Liver (tissue), 9 donors: Measurements from ENCODE around the gene TBC1D10B. TPM values are rescaled to one million over a fixed set of nuclear protein-coding genes. Genes with fewer than 3 reads are reported as not detected.
A peak's percentile ranks its signal among the peaks of the same experiment; 100 is the strongest.

ENCODE experiments used
- DNase-seq: peaks from one replicate; pipeline ENCODE4 v3.0.0-alpha.2; 2017; ENCODE audit warnings: low spot score
- H3K27ac ChIP-seq, 2 donors: one replicate each; pipeline ENCODE4 v1.7.0; 2013; ENCODE audit warnings: inconsistent platforms in 2 of 2, low read length in 2 of 2, control low read depth in 1 of 2, low read depth in 1 of 2, mild to moderate bottlenecking in 1 of 2
- H3K27me3 ChIP-seq, 4 donors: one replicate each; pipeline versions ENCODE4 v1.6.1 to v1.7.0; 2013; ENCODE audit warnings: low read length in 3 of 4, inconsistent platforms in 1 of 4, mild to moderate bottlenecking in 1 of 4, moderate library complexity in 1 of 4; ENCODE audit not compliant: control insufficient read depth in 4 of 4, insufficient read depth in 4 of 4
- H3K36me3 ChIP-seq, 4 donors: one replicate each; pipeline versions ENCODE4 v1.6.1 to v1.7.0; 2013; ENCODE audit warnings: low read length in 3 of 4, mild to moderate bottlenecking in 3 of 4, low read depth in 1 of 4, moderate library complexity in 1 of 4; ENCODE audit not compliant: control insufficient read depth in 4 of 4, insufficient read depth in 3 of 4
- H3K4me1 ChIP-seq, 4 donors: one replicate each; pipeline versions ENCODE4 v1.6.1 to v1.7.0; 2013; ENCODE audit warnings: low read length in 3 of 4, mild to moderate bottlenecking in 3 of 4, moderate library complexity in 1 of 4; ENCODE audit not compliant: control insufficient read depth in 4 of 4, insufficient read depth in 4 of 4
- H3K4me3 ChIP-seq, 3 donors: one replicate each; pipeline versions ENCODE4 v1.6.1 to v1.7.0; 2013; ENCODE audit warnings: low read length in 3 of 3, control low read depth in 1 of 3, low read depth in 1 of 3, mild to moderate bottlenecking in 1 of 3
- H3K9ac ChIP-seq, 2 donors: one replicate each; pipeline ENCODE4 v1.7.0; 2013; ENCODE audit warnings: low read length in 2 of 2, mild to moderate bottlenecking in 2 of 2, moderate library complexity in 2 of 2, control low read depth in 1 of 2, low read depth in 1 of 2
- H3K9me3 ChIP-seq, 4 donors: one replicate each; pipeline versions ENCODE4 v1.6.1 to v1.7.0; 2013; ENCODE audit warnings: low read length in 3 of 4; ENCODE audit not compliant: control insufficient read depth in 4 of 4
- EGR1 ChIP-seq, 2 donors: IDR thresholded peaks; 2 replicates each; pipeline ENCODE4 v1.6.1; 2016 to 2018; ENCODE audit warnings: antibody characterized with exemption in 2 of 2, low read depth in 2 of 2
- FOXA1 ChIP-seq: IDR thresholded peaks from 2 replicates; pipeline ENCODE4 v1.6.1; 2016; ENCODE audit warnings: antibody characterized with exemption
- FOXA2 ChIP-seq: IDR thresholded peaks from 2 replicates; pipeline ENCODE4 v1.6.1; 2016; ENCODE audit warnings: antibody characterized with exemption
- GABPA ChIP-seq, 2 donors: IDR thresholded peaks in 1 of 2; conservative IDR thresholded peaks in 1 of 2; 2 replicates each; pipeline ENCODE4 v1.6.1; 2016; ENCODE audit warnings: antibody characterized with exemption in 2 of 2, mild to moderate bottlenecking in 1 of 2, moderate library complexity in 1 of 2
- HNF4A ChIP-seq, 2 donors: conservative IDR thresholded peaks; 2 replicates each; pipeline ENCODE4 v1.6.1; 2016; ENCODE audit warnings: antibody characterized with exemption in 2 of 2, mild to moderate bottlenecking in 2 of 2
- HNF4G ChIP-seq: IDR thresholded peaks from 2 replicates; pipeline ENCODE4 v1.6.1; 2016; ENCODE audit warnings: antibody characterized with exemption
- JUND ChIP-seq, 2 donors: IDR thresholded peaks; 2 replicates each; pipeline ENCODE4 v1.6.1; 2016; ENCODE audit warnings: antibody characterized with exemption in 2 of 2
- NR2F2 ChIP-seq: IDR thresholded peaks from 2 replicates; pipeline ENCODE4 v1.6.1; 2016; ENCODE audit warnings: antibody characterized with exemption
- RAD21 ChIP-seq, 2 donors: IDR thresholded peaks; 2 replicates each; pipeline ENCODE4 v1.6.1; 2016; ENCODE audit warnings: antibody characterized with exemption in 2 of 2, mild to moderate bottlenecking in 2 of 2
- RXRA ChIP-seq, 2 donors: IDR thresholded peaks; 2 replicates each; pipeline ENCODE4 v1.6.1; 2017 to 2018; ENCODE audit warnings: antibody characterized with exemption in 2 of 2, mild to moderate bottlenecking in 1 of 2
- SP1 ChIP-seq: IDR thresholded peaks from 2 replicates; pipeline ENCODE4 v1.6.1; 2018; ENCODE audit warnings: antibody characterized with exemption, mild to moderate bottlenecking
- TAF1 ChIP-seq: conservative IDR thresholded peaks from 2 replicates; pipeline ENCODE4 v1.6.1; 2016; ENCODE audit warnings: antibody characterized with exemption, mild to moderate bottlenecking
- YY1 ChIP-seq: IDR thresholded peaks from 2 replicates; pipeline ENCODE4 v1.6.1; 2016; ENCODE audit warnings: antibody characterized with exemption, mild to moderate bottlenecking
- WGBS: extraction: QIAGEN DNeasy Blood & Tissue Kit; methylation state at CpG from one replicate; pipeline ENCODE4 v1.1.7; 2013; 5-methylcytosine and 5-hydroxymethylcytosine counted together
- polyA plus RNA-seq, 2 donors: library from polyadenylated mRNA; stranded (reverse) in 1 of 2; unstranded in 1 of 2; fragments of 200-250 nt in 1 of 2; fragments of >200 nt in 1 of 2; fragmentation: Nextera tagmentation in 1 of 2; extraction: Ambion mirVana in 1 of 2; gene quantifications; one replicate each; pipeline versions ENCODE4 v1.2.1 to v1.2.3, GENCODE V29; 2013 to 2015
- total RNA-seq, 2 donors: library from RNA; depleted of rRNA; stranded (reverse); fragments of >200 nt; gene quantifications; one replicate each; pipeline ENCODE4 v1.2.3, GENCODE V29; 2014
- TF ChIP-seq, protein P1 (sequence below): IDR thresholded peaks from 2 replicates; pipeline ENCODE4 v1.6.1; 2016; ENCODE audit warnings: antibody characterized with exemption, mild to moderate bottlenecking
- TF ChIP-seq, protein P2 (sequence below): fragments of 150-350 bp; IDR thresholded peaks from 2 replicates; pipeline ENCODE4 v1.5.1; 2017; ENCODE audit warnings: improper control_type of control experiment, low read depth, low read length; ENCODE audit not compliant: missing input control
- TF ChIP-seq, protein P3 (sequence below): IDR thresholded peaks from 2 replicates; pipeline ENCODE4 v1.6.1; 2016; ENCODE audit warnings: antibody characterized with exemption
- TF ChIP-seq, protein P4 (sequence below): IDR thresholded peaks from 2 replicates; pipeline ENCODE4 v1.6.1; 2016; ENCODE audit warnings: antibody characterized with exemption
- TF ChIP-seq, protein P5 (sequence below): IDR thresholded peaks from 2 replicates; pipeline ENCODE4 v1.6.1; 2016; ENCODE audit warnings: antibody characterized with exemption
- donor health status: healthy.
- donor health status: healthy.
- donor health status: healthy.
- donor health status: healthy.
- donor health status: healthy.

TBC1D10B gene
- total and polyA plus RNA-seq, 4 donors, result 3.6 to 16.5 (median 12.6) TPM

DNA sequence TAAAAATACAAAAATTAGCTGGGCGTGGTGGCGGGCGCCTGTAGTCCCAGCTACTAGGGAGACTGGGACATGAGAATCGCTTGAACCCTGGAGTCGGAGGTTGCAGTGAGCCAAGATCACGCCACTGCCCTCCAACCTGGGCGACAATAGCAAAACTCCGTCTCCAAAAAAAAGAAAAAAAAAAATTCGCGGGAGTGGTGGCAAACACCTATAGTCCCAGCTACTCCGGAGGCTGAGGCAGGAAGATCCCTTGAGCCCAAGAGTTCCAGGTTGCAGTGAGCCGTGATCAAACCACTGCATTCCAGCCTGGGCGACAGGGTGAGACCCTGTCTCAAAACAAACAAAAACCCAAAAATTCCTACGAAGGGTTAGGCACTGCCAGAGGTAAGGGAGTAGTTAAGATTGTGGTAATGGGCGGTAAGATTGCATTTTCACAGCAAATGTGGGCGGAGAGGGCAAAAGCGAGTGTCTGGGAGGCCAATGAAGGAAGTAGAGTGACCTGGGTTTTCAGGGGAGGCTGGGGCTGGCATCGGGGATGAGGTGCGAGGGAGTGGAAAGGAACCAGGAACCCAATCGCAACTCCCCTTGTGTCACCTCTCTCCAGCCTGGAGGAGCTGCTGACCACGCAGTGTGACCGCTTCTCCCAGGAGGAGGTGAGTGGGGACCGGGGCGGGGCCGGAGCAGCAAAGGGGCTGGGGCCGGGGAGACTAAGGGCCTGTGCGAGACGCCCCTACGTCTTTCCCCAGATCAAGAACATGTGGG is 6.9 kb upstream of the TBC1D10B start:
- Histone ChIP-seq H3K27me3 (no peaks in the 10 kb centered on the region), H3K4me1 (peaks cover 5 to 15% (median 9%) of the 10 kb centered on the region in 4 donors), H3K36me3 (no peaks in the 10 kb centered on the region), H3K9ac (peak overlapping the region; percentile 21 to 65), H3K27ac (peak overlapping the region; percentile 97 to 99), H3K9me3 (no peaks in the 10 kb centered on the region), H3K4me3 (peak overlapping the region in 2 of 3 donors; percentile 51 to 57)
- TF ChIP-seq FOXA2, result no peak
- no peak for TF ChIP-seq RAD21 (IDR thresholded peaks at IDR 0.05)
- TF ChIP-seq YY1, result no peak
- TF ChIP-seq HNF4G, result no peak
- no peak for TF ChIP-seq NR2F2
- TF ChIP-seq, protein P1, sequence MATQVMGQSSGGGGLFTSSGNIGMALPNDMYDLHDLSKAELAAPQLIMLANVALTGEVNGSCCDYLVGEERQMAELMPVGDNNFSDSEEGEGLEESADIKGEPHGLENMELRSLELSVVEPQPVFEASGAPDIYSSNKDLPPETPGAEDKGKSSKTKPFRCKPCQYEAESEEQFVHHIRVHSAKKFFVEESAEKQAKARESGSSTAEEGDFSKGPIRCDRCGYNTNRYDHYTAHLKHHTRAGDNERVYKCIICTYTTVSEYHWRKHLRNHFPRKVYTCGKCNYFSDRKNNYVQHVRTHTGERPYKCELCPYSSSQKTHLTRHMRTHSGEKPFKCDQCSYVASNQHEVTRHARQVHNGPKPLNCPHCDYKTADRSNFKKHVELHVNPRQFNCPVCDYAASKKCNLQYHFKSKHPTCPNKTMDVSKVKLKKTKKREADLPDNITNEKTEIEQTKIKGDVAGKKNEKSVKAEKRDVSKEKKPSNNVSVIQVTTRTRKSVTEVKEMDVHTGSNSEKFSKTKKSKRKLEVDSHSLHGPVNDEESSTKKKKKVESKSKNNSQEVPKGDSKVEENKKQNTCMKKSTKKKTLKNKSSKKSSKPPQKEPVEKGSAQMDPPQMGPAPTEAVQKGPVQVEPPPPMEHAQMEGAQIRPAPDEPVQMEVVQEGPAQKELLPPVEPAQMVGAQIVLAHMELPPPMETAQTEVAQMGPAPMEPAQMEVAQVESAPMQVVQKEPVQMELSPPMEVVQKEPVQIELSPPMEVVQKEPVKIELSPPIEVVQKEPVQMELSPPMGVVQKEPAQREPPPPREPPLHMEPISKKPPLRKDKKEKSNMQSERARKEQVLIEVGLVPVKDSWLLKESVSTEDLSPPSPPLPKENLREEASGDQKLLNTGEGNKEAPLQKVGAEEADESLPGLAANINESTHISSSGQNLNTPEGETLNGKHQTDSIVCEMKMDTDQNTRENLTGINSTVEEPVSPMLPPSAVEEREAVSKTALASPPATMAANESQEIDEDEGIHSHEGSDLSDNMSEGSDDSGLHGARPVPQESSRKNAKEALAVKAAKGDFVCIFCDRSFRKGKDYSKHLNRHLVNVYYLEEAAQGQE, result no peak
- TF ChIP-seq EGR1 (IDR thresholded peaks at IDR 0.05; ENCODE audit: low read depth in 2 of 2), result no peak
- TF ChIP-seq, protein P2, sequence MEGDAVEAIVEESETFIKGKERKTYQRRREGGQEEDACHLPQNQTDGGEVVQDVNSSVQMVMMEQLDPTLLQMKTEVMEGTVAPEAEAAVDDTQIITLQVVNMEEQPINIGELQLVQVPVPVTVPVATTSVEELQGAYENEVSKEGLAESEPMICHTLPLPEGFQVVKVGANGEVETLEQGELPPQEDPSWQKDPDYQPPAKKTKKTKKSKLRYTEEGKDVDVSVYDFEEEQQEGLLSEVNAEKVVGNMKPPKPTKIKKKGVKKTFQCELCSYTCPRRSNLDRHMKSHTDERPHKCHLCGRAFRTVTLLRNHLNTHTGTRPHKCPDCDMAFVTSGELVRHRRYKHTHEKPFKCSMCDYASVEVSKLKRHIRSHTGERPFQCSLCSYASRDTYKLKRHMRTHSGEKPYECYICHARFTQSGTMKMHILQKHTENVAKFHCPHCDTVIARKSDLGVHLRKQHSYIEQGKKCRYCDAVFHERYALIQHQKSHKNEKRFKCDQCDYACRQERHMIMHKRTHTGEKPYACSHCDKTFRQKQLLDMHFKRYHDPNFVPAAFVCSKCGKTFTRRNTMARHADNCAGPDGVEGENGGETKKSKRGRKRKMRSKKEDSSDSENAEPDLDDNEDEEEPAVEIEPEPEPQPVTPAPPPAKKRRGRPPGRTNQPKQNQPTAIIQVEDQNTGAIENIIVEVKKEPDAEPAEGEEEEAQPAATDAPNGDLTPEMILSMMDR, result no peak
- TF ChIP-seq TAF1, result no peak
- no peak for TF ChIP-seq GABPA (IDR thresholded peaks at IDR 0.05 in 1 of 2, conservative IDR thresholded peaks at IDR 0.05 in 1 of 2)
- TF ChIP-seq, protein P3, sequence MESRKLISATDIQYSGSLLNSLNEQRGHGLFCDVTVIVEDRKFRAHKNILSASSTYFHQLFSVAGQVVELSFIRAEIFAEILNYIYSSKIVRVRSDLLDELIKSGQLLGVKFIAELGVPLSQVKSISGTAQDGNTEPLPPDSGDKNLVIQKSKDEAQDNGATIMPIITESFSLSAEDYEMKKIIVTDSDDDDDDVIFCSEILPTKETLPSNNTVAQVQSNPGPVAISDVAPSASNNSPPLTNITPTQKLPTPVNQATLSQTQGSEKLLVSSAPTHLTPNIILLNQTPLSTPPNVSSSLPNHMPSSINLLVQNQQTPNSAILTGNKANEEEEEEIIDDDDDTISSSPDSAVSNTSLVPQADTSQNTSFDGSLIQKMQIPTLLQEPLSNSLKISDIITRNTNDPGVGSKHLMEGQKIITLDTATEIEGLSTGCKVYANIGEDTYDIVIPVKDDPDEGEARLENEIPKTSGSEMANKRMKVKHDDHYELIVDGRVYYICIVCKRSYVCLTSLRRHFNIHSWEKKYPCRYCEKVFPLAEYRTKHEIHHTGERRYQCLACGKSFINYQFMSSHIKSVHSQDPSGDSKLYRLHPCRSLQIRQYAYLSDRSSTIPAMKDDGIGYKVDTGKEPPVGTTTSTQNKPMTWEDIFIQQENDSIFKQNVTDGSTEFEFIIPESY, result no peak
- no peak for TF ChIP-seq FOXA1
- TF ChIP-seq RXRA (IDR thresholded peaks at IDR 0.05), result no peak
- TF ChIP-seq, protein P4, sequence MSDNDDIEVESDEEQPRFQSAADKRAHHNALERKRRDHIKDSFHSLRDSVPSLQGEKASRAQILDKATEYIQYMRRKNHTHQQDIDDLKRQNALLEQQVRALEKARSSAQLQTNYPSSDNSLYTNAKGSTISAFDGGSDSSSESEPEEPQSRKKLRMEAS, result no peak
- TF ChIP-seq SP1, result no peak
- no peak for TF ChIP-seq JUND (IDR thresholded peaks at IDR 0.05)
- TF ChIP-seq HNF4A (conservative IDR thresholded peaks at IDR 0.05), result no peak
- TF ChIP-seq, protein P5, sequence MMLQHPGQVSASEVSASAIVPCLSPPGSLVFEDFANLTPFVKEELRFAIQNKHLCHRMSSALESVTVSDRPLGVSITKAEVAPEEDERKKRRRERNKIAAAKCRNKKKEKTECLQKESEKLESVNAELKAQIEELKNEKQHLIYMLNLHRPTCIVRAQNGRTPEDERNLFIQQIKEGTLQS, result no peak
- DNase-seq, result no peak
- 57% methylated on average over 29 of the region's 29 CpGs for WGBS
